Measurements from ENCODE around the gene UNC5C. TPM values are rescaled to one million over a fixed set of nuclear protein-coding genes. Genes with fewer than 3 reads are reported as not detected.
A peak's percentile ranks its signal among the peaks of the same experiment; 100 is the strongest.

UNC5C gene
- total RNA-seq, 1 donor from 2014 or later: 43.8 TPM

DNA sequence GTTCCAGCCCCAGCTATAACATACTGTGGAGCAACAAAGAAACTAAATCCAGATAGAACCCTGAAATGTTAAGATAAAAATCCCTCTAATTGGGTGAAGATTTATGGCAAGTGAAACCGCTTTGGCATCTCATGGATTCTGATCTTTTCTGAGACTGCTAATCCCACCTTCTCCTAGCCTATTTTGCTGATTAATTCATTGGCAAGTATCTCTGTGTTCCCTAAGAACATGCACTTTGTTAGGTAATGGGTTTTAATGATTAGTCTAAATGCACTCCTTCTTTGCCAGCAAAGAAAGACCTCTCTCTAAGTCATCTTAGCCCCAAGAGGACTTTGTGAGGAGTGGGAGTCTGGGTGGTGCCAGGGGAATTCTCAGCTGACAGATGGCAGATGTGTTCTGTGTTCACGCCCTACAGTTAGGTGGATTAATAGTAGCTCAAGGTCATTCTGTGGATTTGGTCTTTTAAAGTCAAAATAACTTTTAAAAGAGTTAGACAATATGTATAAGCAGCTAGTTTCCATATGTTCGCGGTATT, 171.3 kb downstream of the UNC5C start:
- Mint-ChIP-seq H3K27ac (no peak overlapping the region), H3K4me1 (ENCODE audit: low read depth) (peaks cover 23% of the 10 kb centered on the region), H3K4me3 (ENCODE audit: low read depth) (no peak overlapping the region), H3K36me3 (ENCODE audit: insufficient read depth) (peaks cover 9% of the 10 kb centered on the region), H3K27me3 (no peaks in the 10 kb centered on the region), H3K9me3 (ENCODE audit: low read depth) (peaks cover 5% of the 10 kb centered on the region)
- TF ChIP-seq, protein P1, sequence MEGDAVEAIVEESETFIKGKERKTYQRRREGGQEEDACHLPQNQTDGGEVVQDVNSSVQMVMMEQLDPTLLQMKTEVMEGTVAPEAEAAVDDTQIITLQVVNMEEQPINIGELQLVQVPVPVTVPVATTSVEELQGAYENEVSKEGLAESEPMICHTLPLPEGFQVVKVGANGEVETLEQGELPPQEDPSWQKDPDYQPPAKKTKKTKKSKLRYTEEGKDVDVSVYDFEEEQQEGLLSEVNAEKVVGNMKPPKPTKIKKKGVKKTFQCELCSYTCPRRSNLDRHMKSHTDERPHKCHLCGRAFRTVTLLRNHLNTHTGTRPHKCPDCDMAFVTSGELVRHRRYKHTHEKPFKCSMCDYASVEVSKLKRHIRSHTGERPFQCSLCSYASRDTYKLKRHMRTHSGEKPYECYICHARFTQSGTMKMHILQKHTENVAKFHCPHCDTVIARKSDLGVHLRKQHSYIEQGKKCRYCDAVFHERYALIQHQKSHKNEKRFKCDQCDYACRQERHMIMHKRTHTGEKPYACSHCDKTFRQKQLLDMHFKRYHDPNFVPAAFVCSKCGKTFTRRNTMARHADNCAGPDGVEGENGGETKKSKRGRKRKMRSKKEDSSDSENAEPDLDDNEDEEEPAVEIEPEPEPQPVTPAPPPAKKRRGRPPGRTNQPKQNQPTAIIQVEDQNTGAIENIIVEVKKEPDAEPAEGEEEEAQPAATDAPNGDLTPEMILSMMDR (IDR thresholded peaks at IDR 0.05; ENCODE audit: unreplicated experiment): no peak
- DNase-seq (ENCODE audit: low spot score, unreplicated experiment): no peak

DNA sequence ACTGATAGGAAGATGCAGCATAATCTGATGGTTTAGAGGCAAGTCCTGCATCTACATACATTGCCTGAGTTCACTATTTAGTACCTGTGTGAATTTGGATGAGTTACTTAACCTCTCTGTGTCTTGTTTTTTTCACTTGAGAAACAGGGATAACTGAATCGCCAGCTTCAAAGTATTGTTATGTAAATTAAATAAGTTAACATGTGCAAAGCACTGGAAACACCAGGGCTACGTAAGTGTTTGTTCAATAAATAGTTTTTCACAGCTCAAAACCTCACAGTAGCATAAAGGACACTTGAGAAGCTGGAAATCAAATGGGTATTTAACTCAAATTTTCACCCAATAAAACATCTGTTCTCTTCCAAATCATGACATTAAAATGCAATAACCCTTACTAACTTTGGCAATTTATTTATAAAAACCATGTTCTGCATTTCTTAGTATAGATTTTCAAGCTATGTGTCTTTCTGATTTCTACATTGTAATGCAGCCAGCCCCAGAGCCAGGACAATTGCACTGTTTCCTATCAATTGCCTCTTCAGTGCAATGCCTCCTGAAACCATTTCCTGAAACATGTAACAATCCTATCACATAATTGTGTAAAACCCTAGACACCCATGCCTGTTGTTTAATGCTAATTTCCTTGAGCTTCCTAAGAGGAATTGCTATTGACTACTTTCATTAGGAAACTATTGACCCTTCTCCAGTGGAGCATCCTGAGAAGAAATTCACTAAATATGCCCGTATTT, 177.1 kb downstream of the UNC5C start:
- H3K27me3 Mint-ChIP-seq: no peaks in the 10 kb centered on the region
- peaks cover 7% of the 10 kb centered on the region for H3K4me1 Mint-ChIP-seq (ENCODE audit: low read depth)
- no peak overlapping the region for H3K4me3 Mint-ChIP-seq (ENCODE audit: low read depth)
- H3K36me3 Mint-ChIP-seq (ENCODE audit: insufficient read depth): peaks cover 5% of the 10 kb centered on the region
- TF ChIP-seq, protein P1 (IDR thresholded peaks at IDR 0.05; ENCODE audit: unreplicated experiment): no peak
- H3K27ac Mint-ChIP-seq: no peak overlapping the region
- no peaks in the 10 kb centered on the region for H3K9me3 Mint-ChIP-seq (ENCODE audit: low read depth)
- DNase-seq (ENCODE audit: low spot score, unreplicated experiment): no peak

DNA sequence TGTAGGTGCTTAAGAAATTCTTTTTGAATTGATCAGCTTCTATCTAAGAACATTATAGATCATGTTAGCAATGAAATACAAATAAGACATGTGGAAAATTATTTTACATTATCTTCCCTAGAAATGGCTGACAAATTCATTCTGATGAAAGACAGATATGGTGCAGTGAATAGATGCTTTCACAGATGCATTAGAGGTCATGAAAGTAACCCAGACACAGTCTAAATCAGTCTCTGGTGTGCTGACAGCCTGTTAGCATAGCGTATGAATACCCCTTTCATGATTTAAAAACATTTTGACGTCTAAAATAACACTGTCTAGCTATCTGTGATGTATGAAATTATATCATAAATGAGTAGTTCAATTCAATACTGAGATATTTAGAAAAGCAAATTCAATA, 180.9 kb downstream of the UNC5C start:
- no peak for DNase-seq (ENCODE audit: low spot score, unreplicated experiment)
- Mint-ChIP-seq H3K36me3 (ENCODE audit: insufficient read depth) (peaks cover 3% of the 10 kb centered on the region), H3K4me1 (ENCODE audit: low read depth) (peaks cover 15% of the 10 kb centered on the region), H3K27me3 (no peaks in the 10 kb centered on the region), H3K9me3 (ENCODE audit: low read depth) (no peaks in the 10 kb centered on the region), H3K4me3 (ENCODE audit: low read depth) (no peak overlapping the region), H3K27ac (no peak overlapping the region)
- TF ChIP-seq, protein P1 (IDR thresholded peaks at IDR 0.05; ENCODE audit: unreplicated experiment): no peak

DNA sequence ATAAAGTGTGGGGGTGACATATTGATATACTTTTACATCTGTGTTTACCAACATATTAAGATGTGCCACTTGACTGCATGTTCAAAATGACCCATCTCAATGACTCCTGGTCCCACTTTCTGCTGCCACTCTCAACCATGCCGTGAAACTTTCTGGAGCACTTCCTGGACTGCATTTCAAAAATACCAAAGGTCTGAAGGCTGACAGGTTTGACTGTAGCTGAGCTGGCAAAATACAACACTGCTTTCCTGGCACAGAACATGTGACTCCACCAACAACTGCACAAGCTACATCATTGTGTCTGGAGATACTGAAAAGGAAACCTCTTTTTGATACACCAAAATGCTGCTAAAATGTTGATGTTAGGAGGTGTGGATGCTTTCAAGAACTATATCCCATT, 184.8 kb downstream of the UNC5C start:
- no peak overlapping the region for H3K4me3 Mint-ChIP-seq (ENCODE audit: low read depth)
- TF ChIP-seq, protein P1 (IDR thresholded peaks at IDR 0.05; ENCODE audit: unreplicated experiment): no peak
- no peak overlapping the region for H3K27ac Mint-ChIP-seq
- no peaks in the 10 kb centered on the region for H3K36me3 Mint-ChIP-seq (ENCODE audit: insufficient read depth)
- no peaks in the 10 kb centered on the region for H3K9me3 Mint-ChIP-seq (ENCODE audit: low read depth)
- no peak for DNase-seq (ENCODE audit: low spot score, unreplicated experiment)
- peaks cover 25% of the 10 kb centered on the region for H3K4me1 Mint-ChIP-seq (ENCODE audit: low read depth)
- no peaks in the 10 kb centered on the region for H3K27me3 Mint-ChIP-seq

DNA sequence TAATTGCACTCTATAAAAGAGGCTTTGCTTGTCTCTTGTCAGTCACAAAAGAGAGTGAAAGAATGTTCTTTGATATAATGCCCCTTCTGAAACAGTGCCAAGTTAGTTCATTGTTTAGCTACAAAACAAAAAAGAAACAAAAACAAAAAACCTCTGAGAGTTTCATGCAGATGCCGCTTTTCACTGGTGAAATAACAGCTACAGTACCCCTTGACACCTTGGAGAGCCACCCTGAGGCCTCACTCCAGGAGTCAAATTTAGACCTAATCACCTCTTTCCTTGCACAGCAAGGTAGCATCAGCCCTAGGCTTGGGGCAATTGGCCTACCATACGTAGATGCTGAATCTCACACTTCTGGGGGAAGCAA, 185.2 kb downstream of the UNC5C start:
- Mint-ChIP-seq H3K9me3 (ENCODE audit: low read depth) (no peaks in the 10 kb centered on the region), H3K27me3 (no peaks in the 10 kb centered on the region), H3K4me1 (ENCODE audit: low read depth) (peaks cover 29% of the 10 kb centered on the region), H3K36me3 (ENCODE audit: insufficient read depth) (no peaks in the 10 kb centered on the region), H3K27ac (peak overlapping the region; percentile 54), H3K4me3 (ENCODE audit: low read depth) (no peak overlapping the region)
- DNase-seq (ENCODE audit: low spot score, unreplicated experiment): no peak
- TF ChIP-seq, protein P1 (IDR thresholded peaks at IDR 0.05; ENCODE audit: unreplicated experiment): no peak

All from progenitor cell of endocrine pancreas (in vitro differentiated cells).